Fibroblast of gingiva (primary cell): ENCODE measurements around the gene TEX53.
A peak's percentile ranks its signal among the peaks of the same experiment; 100 is the strongest.

ENCODE experiments used
- DNase-seq: peaks from one replicate; pipeline ENCODE4 v3.0.0-alpha.2; 2011; ENCODE audit warnings: low read depth

TEX53 gene

DNA sequence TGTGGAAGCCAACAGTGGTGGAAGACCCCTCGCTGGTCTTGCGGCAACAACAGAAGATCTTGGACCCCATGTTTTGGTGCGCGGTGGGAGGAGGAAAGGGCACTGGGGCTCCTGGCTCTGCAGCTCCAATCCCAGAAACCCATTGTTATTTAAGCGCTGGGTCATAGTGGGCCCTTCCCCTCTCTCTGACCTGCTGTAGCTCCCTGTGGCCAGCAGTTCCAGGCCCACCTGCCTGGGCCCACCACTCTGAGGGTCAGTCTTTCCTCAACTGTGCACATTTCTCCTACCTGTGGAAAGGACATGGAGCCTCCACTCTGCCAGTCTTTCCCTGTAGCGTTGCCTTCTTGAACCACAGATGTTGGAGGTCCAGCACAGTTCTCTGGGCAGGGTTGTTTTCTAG lies at the start of gene TEX53:
Gene TEX53 (minus strand): TSS at position 101 of the 400 bp plus-strand sequence. CDS start 31 bp downstream, at position 70.
- no peak for DNase-seq

DNA sequence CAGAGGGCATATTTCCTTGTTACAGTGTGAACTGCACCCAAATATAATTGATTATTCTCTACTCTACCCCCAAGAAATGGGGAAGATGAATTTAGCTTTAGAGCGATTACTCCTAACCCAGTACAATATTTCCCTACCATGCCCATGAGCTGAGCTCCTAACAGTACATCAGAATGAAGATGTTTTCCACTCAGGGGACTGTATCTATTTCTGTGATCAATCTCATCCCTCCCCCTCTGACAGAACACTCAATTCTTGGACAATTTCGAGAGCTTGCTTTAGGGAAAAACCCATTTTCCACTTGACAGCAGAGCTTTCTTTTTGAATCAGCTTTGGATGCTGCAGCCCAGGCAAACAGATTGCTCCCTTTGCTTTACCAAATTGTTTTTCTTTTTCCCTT lies 49.1 kb upstream of the TEX53 start:
- no peak for DNase-seq

DNA sequence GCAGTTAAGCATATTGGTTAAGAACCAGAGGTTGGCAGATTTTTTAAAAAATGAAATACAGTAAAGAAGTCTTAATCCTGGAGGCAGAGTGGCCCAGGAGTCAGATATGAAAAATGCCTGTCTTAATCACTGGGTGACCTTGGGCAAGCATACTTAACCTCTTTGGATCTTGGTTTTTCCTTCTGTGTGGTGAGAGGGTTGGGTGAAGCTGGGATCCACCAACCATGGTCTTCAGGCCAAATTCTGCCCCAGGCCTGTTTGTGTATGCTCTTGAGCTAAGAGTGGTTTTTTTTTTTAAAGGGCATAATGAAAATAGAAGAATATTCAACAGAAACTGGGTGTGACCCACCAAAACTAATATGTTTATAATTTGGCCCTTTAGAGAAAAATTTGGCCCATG lies 44.4 kb upstream of the TEX53 start:
- no peak for DNase-seq

DNA sequence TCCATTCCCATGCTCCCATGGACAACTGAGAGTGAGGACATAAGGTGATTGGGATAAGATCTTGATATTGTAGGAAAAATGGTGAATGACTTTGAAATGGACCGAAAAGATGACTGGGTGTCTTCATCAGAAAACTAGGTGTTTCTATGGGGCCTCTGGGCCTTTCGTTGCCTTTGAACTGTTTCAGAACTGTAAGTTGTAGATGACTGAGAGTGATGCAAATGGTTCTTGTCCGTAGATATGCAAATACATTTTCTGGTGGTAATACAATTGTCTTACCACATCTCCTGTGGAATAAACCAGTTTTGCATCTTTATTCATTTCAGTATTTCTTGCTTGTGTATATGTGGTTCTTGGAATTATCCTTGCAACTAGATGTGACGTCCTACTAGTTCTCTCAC lies 40.3 kb upstream of the TEX53 start:
- no peak for DNase-seq

DNA sequence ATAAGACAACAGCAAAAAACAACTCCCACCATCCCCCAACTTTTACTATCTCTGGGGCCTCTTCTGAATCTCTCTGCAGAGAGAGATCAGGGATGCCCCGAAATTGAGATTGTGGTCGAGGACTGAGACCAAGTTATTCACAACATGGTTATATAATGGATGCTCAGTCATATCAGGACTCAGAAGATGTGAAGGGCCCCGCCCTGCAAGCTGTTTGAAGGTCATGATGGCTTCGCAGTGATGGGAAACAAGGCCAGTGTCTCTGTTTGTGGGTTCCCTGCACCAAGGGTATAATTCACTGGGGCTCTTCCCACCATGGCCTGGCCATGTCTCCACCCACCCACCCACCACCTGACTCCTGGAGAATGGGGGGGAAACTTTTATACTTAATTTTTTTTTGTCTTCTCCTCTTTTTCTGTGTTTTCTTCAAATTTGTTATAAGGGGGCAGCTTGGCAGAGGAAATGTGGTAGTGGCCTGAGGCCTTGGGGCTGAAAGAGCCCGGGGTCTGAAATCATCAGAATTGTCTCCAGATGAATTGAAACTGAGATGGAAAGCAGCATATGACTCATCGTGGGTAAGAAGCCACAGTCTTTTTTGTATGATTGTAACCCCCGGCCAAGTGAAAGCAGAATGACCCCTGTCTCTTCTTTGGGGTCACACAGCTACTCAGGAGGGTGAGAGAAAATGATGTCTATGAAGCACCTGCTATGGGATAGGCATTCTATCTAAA lies 39.4 kb upstream of the TEX53 start:
- DNase-seq, result peak; percentile 12

DNA sequence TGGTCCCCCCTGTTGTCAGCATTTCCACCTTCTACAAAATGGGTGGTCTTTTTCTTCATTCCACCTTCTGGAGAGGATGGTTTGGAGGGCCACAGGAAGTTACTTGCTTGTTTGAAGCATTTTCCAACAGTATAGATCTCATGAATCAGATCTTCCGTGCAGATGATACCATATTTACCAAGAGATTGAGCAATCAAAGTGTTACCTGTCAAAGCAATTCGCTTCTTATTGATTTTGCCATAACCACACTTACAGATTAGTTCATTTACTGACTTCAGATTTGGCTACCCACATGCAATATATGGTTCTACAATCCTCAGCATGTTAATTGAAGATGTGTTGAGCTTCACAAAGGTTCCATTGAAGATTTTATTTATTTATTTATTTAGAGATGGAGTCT lies 38.3 kb upstream of the TEX53 start:
- no peak for DNase-seq

DNA sequence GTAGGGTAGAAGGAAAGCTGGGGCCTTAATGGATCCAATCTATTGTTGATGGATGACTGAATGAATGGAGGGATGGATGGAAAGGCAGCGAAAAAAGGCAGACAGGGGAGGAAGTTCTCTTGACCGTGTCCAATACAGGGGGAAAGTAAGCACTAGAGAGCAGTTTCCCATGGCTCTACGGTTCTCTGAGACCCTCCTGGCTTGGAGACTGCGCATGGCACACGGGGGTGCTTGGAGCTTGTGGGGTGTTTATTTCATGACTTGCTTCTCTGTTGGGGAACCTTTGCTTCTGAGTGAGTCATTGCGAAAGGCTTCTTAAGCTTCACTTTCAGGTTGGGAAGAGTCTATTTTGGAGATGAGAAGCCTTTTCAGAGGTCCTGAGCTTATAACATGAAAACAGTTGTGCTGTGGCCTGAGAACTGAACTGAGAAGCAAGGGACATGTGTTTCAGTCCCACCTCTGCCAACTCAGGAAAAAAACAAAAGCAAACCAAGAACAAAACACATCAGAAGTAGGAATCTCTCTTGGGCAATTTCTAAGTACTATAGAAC lies 37.2 kb upstream of the TEX53 start:
- no peak for DNase-seq

DNA sequence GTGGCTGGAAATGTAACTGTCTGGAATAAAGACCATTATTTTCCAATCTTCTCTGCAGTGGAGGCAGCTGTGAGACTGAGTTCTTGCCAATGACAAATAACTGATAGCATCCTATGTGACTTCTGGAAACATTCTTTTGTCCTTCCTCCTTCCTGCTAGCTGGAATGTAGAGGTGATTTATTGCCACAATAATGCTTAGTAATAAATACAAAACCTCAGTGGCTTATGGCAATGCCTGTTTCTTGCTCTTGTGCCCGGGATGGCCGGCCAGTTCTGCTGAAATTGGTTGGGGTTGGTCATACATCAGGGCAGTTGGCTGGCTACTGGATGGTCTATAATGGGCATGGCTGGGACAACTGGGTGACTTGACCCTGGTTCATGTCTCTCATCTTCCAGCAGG lies 36.5 kb upstream of the TEX53 start:
- no peak for DNase-seq

DNA sequence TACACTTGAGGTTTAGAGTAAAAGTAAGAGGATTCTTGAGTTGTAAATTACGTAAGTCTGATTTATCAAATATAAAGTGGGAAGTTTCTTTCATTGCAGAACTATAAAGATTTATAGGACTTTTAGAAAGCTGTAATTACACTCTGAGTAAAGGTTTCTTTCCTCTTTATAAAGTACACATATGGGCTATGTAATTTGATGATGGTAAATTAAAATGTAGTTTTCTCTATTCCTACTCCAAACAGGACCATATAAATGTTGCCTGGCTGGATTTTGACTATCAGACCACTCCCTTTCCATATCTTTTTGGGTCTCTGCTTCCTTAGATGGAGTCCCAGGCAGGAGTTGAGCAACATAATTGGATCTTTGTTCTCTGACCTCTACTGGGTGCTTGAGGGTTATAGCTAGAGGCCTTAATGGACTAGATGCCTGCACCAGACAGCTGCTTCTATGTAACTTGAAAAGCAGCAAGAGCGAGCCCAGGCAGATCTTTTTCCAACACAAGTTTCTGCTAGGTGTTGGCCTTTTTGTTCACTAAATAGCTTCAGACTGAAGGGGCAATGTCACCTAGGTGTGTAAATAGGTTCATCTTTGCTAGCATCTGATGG lies 35.7 kb upstream of the TEX53 start:
- DNase-seq, result no peak

DNA sequence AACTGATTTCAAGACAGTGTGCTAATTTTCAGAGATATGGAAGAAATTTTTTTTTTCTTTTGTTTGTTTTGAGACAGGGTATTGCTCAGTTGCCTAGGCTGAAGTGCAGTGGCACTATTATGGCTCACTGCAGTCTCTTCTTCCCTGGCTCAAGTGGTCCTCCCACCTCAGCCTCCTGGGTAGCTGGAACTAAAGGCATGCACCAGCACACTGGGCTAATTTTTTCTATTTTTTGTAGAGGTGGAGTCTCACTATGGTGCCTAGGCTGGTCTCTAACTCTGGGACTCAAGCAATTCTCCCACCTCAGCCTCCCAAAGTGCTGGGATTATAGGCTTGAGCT lies 34.3 kb upstream of the TEX53 start:
- DNase-seq, result no peak

DNA sequence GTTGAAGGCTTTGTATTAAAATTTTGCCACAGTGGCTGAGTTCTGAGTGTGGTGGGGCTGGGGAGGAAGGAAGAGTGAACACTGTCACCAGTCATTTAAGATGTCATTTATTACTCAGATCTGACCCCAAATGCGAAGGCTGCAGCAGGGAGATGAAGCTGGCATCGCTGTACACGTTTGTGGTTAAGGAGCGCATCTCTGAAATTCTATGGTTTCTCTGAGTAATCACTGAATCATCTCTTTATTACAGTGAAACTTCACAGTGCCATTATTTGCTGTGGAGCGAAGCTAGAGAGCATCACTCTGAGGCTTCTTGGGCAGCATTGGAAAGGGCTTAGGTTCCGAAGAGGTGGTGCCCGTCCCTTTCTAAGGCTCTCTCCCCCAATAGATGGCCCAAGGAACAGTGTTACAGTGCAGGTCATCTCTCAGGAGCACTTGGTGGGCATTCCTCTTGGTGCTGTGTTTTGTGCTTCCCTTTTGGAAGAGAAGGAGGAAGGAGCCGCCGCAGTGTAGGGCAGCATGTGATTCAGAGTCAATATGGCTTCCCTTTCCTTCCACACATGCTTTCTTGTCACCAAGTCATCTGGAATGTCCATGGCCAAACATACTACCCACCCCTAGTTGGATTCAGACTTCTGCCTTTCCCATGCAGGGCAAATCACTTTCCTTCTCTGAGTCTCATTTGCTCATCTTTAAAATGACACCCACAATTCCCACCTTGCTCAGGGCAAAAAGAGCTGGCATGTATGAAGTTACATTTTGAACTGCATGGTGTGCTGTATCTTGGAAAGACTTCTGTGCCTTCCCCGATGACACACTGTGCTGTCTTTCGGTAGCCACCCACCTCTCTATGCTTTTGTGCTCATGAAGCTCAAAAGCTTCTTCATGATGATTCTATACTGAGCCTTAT lies 33.7 kb upstream of the TEX53 start:
- DNase-seq, result peak; percentile 68

DNA sequence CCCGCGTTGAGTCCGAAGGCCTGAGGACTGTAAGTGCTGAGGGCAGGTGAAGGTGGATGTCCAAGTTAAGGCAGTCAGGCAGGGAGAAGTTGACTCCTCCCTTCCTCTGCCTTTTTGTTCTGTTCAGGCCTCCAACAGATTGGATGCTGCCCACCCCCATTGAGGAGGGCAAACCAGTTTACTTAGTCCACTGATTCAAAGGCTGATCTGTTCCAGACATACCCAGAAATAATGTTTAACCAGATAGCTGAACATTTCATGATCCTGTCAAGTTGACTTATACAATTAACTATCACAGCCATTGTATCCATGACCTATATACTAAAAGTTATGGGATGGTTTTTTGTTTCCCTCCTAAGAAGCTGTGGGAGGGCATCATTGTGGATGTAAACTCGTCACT lies 32.7 kb upstream of the TEX53 start:
- no peak for DNase-seq

DNA sequence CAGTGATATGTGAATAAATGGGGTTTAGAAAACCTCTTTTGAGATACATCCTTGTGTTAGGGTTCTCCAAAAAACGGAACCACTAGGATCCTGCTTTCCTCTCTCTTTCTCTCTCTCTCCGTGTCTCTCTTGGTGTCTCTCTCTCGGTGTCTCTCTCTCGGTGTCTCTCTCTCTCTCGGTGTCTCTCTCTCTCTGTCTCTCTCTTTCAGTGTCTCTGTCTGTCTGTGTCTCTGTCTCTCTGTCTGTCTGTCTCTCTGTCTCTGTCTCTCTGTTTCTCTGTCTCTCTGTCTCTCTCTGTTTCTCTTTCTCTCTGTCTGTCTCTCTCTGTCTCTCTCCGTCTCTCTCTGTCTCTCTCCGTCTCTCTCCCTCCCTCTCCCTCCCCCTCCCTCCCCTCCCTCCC lies 32.2 kb upstream of the TEX53 start:
- DNase-seq, result no peak

DNA sequence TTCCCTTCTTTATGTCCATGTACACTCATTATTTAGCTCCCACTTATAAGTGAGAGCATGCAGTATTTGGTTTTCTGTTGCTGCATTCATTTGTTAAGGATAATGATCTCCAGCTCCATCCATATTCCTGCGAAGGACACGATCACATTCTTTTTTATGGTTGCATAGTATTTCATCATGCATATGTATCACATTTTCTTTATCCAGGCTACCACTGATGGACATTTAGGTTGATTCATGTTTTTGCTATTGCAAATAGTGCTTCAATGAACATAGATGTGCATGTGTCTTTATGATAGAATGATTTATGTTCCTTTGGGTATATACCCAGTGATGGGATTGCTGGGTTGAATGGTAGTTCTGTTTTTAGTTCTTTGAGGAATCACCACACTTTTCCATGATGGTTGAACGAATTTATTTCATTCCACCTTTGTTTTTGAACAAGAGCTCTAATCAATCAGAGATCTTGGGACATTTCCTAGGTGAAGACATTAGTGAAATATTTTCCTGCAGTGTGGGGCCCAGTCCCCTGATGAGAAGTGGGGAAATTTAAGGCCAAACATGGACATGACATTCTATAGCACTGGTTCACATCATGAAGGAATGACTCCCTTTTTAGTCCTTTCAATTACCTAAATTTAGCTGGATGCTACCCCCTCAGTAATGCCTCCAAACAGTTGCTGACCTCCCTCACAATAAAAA lies 31.5 kb upstream of the TEX53 start:
- no peak for DNase-seq

DNA sequence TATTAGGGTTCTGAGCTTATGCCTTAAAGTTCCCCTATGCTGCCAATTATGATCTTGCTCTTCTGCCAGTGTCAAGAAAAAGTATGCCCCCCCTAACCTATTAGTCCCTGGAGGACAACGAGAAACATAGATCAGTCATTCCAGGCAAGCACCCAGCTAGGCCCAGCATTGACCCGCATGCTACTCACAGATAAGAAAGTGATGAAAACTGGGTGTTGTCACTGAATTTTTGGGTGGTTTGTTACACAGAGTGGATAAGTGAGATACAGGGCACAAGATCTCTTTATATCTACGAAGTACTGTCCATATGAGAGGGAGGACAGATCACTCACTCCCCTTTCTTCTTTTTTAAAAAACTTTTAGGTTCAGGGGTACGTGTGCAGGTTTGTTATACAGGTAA lies 30.8 kb upstream of the TEX53 start:
- no peak for DNase-seq

DNA sequence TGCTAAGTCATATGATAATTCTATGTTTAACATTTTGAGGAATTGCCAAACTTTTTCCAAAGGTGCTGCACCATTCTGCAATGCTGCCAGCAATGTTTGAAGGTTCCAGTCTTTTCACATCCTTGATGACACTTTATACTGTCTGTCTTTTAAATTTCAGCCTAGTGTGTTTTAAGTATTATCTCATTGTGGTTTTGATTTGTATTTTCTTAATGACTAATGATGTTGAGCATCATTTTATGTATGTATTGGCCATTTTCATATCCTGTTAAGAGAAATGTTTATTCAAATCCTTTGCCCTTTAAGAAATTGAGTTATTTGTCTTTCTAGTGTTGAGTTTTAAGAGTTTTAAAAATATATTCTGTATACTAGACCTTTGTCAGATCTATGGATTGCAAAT lies 29.4 kb upstream of the TEX53 start:
- DNase-seq, result no peak

DNA sequence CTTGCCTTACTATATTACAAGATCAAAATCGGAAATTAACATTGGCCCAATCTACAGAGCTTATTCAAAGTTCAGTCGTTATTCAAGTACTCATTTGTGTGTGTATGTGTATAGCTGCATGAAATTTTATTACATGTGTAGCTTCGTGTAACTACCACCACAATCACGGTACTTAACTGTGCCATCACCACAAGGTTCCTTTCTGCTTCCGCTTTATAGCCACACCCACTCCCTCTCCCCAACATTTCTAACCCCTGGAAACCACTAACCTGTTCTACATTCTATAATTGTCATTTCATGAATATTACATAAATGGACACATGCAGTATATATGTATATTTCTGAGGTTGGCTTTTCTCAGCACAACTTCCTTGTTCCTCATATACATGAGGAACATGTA lies 28.3 kb upstream of the TEX53 start:
- DNase-seq, result no peak

DNA sequence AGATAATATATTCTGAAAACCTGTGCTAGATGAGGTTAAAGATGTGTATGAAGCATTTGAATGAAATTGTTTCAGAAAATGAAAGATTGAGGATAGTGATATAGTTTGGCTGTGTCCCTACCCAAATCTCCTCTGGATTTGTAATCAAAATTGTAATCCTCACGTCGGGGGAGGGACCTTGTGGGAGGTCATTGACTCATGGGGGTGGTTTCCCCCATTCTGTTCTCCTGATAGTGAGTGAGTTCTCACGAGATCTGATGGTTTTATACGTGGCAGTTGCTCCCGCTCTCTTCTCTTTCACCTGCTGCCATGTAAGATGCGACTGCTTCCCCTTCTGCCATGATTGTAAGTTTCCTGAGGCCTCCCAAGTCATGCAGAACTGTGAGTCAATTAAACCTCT lies 26.4 kb upstream of the TEX53 start:
- no peak for DNase-seq

DNA sequence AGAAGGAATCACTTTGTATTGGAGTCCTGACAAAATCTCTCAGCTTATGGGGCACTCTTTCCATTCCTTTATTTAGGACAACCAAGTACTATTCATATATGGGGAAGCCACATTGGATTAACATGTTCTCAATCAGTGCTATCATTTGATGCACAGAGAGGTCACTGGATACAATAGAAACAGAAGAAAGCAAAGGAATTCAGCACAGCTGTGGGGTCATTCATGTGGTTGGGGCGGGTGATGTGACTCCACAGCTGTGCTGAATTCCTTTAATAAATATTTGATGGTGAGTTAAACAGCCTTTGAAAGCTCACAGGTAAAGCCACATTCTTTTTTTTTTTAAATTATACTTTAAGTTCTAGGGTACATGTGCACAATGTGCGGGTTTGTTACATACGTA lies 25.2 kb upstream of the TEX53 start:
- DNase-seq, result no peak

DNA sequence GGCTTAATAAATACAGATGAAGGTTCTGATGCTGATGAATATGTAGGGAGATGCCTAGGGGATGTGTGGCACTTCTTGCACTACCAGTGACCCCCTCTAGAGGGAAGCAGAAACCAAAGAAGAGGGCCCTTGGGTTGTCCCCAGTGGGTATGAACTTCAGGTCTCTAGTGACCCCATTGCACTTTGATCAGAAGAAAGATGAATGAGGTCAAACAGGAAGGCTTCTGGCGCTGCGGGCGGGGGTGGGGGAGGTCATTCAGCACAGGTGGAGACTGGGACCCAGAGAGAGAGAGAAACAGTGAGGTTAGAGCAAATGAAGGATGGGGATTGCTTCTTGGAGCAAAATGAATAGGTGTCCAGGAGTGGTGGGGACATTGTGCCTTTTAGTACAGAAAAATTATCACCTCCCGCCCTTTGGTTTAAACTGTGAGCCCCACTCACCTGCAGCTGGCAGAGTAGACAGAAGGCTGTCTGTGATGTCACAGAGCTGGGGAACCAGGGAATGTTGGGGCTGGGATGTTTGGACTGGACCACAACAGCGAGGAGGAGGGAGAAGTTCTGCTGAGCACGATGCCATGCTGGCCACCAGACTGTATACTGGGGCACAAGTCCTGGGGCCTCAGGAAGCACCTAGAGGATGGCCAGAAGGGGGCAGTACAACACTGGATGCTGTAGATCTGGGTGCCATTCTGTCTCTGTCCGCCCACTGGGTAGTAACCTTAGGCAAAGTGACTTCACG lies 24.2 kb upstream of the TEX53 start, which contains the start of gene TEX48:
Gene TEX48 (minus strand): TSS at position 599 of the 739 bp plus-strand sequence. CDS start 10,469 bp downstream, outside the sequence.
- DNase-seq, result peak; percentile 78

DNA sequence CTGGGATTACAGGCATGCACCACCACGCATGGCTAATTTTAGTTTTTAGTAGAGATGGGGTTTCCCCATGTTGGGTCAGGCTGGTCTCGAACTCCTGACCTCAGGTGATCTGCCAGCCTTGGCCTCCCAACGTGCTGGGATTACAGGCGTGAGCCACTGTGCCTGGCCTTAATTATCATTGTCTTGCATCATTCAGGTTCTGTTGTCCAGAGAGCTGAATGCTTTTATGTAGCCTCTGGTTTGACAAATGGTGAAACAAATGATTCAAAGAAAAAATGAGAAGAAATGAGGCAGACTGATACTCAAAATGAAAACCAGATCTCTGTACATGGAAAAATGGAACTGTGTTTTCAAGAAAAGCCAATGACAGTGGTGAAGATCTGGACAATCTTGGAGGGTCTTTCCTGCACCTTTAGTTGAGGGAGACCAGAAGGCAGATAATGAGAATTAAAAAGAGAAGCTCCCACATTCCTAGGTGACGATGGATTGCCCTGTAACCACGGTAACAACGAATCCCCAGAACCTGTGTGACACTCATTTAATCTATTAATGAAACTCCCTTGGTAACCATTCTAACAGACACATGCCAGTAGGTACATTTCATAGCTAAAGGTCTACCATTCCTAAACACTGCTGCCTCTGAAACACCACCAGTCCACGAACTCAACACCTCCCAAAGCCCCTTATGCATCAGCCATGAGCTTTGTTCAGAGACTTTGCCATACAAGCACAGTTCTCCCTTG lies 22.8 kb upstream of the TEX53 start:
- peak; percentile 46 for DNase-seq
